ENCODE measurements around the gene SOS1.

Gene SOS1

GRCh38 chr2:38960609-38961320 lies 160.1 kb downstream of the SOS1 start:
- no peaks in the 10 kb centered on the region; the same call in 1 of the 2 replicates for H3K27me3 ChIP-seq
- H3K9me3 ChIP-seq = peaks cover 8% of the 10 kb centered on the region
- no peak for DNase-seq
- H3K36me3 ChIP-seq = no peaks in the 10 kb centered on the region
- TF ChIP-seq CTCF (IDR thresholded peaks at IDR 0.05; ENCODE audit: low read depth, low read length) = no peak
- H3K4me1 ChIP-seq = no peaks in the 10 kb centered on the region
- H3K4me3 ChIP-seq (ENCODE audit: low read depth, low read length) = no peak overlapping the region

- Histone ChIP-seq H3K4me3 (ENCODE audit: low read depth, low read length) (no peak overlapping the region), H3K9me3 (peaks cover 8% of the 10 kb centered on the region), H3K27me3 (no peaks in the 10 kb centered on the region; the same call in 1 of the 2 replicates), H3K4me1 (no peaks in the 10 kb centered on the region), H3K36me3 (no peaks in the 10 kb centered on the region)
- TF ChIP-seq CTCF (IDR thresholded peaks at IDR 0.05; ENCODE audit: low read depth, low read length) = no peak
- DNase-seq = peak; percentile 77
Measured at GRCh38 chr2:38959938-38960608, 160.8 kb downstream of the SOS1 start.

GRCh38 chr2:38959466-38959865 lies 161.4 kb downstream of the SOS1 start:
- Histone ChIP-seq H3K36me3 (no peaks in the 10 kb centered on the region), H3K4me3 (ENCODE audit: low read depth, low read length) (no peak overlapping the region), H3K27me3 (no peaks in the 10 kb centered on the region; the same call in 1 of the 2 replicates), H3K4me1 (no peaks in the 10 kb centered on the region), H3K9me3 (peaks cover 8% of the 10 kb centered on the region)
- DNase-seq = no peak
- TF ChIP-seq CTCF (IDR thresholded peaks at IDR 0.05; ENCODE audit: low read depth, low read length) = no peak

- DNase-seq = no peak
- no peak overlapping the region for H3K4me3 ChIP-seq (ENCODE audit: low read depth, low read length)
- no peaks in the 10 kb centered on the region; the same call in 1 of the 2 replicates for H3K27me3 ChIP-seq
- no peak for TF ChIP-seq CTCF (IDR thresholded peaks at IDR 0.05; ENCODE audit: low read depth, low read length)
- H3K36me3 ChIP-seq = no peaks in the 10 kb centered on the region
- H3K4me1 ChIP-seq = no peaks in the 10 kb centered on the region
- peaks cover 8% of the 10 kb centered on the region for H3K9me3 ChIP-seq
Measured at GRCh38 chr2:38957972-38958371, 162.9 kb downstream of the SOS1 start.

GRCh38 chr2:38951766-38952165 lies 169.1 kb downstream of the SOS1 start:
- TF ChIP-seq CTCF (IDR thresholded peaks at IDR 0.05; ENCODE audit: low read depth, low read length) = no peak
- no peaks in the 10 kb centered on the region for H3K9me3 ChIP-seq
- H3K27me3 ChIP-seq = no peaks in the 10 kb centered on the region
- no peaks in the 10 kb centered on the region for H3K4me1 ChIP-seq
- H3K36me3 ChIP-seq = no peaks in the 10 kb centered on the region
- H3K4me3 ChIP-seq (ENCODE audit: low read depth, low read length) = no peak overlapping the region
- no peak for DNase-seq

- no peak for DNase-seq
- Histone ChIP-seq H3K4me3 (ENCODE audit: low read depth, low read length) (no peak overlapping the region), H3K4me1 (no peaks in the 10 kb centered on the region), H3K36me3 (no peaks in the 10 kb centered on the region), H3K9me3 (no peaks in the 10 kb centered on the region), H3K27me3 (no peaks in the 10 kb centered on the region)
- TF ChIP-seq CTCF (IDR thresholded peaks at IDR 0.05; ENCODE audit: low read depth, low read length) = no peak
Measured at GRCh38 chr2:38948995-38949394, 171.9 kb downstream of the SOS1 start.

Measured in BE2C (cell line).